HUES64 (cell line): ENCODE data around the gene HDAC11.
A peak's percentile ranks its signal among the peaks of the same experiment; 100 is the strongest.
"Not testable (repeated sequence)": the region's sequence is repeated elsewhere in the genome, so short reads cannot be mapped to it uniquely, and the experiment has no call there.

Source experiments
- H3K27ac ChIP-seq: 2 replicates; pipeline ENCODE4 v1.7.0; 2013; ENCODE audit warnings: low read depth, low read length, inconsistent platforms
- H3K27me3 ChIP-seq: 2 replicates; pipeline ENCODE4 v1.6.1; 2013; ENCODE audit warnings: mild to moderate bottlenecking, low read length; ENCODE audit not compliant: insufficient read depth
- H3K36me3 ChIP-seq: 2 replicates; pipeline ENCODE4 v1.6.1; 2013; ENCODE audit warnings: mild to moderate bottlenecking, low read length; ENCODE audit not compliant: insufficient read depth
- H3K4me1 ChIP-seq: 2 replicates; pipeline ENCODE4 v1.6.1; 2013; ENCODE audit warnings: mild to moderate bottlenecking, low read length, moderate library complexity; ENCODE audit not compliant: insufficient read depth
- H3K4me3 ChIP-seq: 2 replicates; pipeline ENCODE4 v1.5.1; 2013; ENCODE audit warnings: mild to moderate bottlenecking, low read length, moderate library complexity
- H3K9ac ChIP-seq: 2 replicates; pipeline ENCODE4 v1.6.1; 2013; ENCODE audit warnings: mild to moderate bottlenecking, low read depth, low read length
- H3K9me3 ChIP-seq: 2 replicates; pipeline ENCODE4 v1.6.1; 2013; ENCODE audit warnings: low read depth, low read length; ENCODE audit not compliant: insufficient read depth
- whole genome bisulfite sequencing: fragments of 150-250, 120-280 bp; methylation state at CpG from one replicate; pipeline ENCODE4 v1.1.7; 2013; ENCODE audit warnings: missing lambda C conversion rate; 5-methylcytosine and 5-hydroxymethylcytosine counted together

The HDAC11 gene

DNA sequence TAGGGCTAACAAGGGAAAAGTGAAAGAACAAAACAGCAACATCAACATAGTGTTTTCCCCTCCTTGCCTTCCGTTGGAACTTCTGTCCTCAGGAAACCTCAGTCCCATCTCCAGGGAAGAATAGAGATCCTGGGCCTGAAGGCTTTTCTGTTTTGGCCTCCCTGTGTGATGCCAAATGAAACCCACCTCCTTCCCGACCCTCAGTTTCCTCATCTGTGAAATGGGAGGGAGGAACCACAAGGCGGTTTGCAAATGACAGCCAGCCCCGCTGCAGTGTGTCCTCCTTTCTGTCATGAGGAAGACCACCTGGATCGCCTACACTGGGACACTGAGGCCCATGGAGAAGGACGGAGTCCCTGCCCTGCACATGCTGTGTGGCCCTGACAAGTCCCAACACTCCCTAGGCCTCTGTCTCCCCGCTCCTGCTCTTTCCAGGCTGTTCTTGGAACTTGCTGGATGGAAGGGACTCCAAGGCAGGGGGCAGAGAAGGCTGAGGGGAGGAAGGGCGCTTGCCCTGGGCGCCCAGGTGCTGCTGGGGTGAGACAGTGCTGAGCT lies 40.3 kb downstream of the HDAC11 start:
- peaks cover 6% of the 10 kb centered on the region; the same call in 1 of the 2 replicates for H3K4me1 ChIP-seq
- no peak overlapping the region for H3K27ac ChIP-seq
- H3K27me3 ChIP-seq, result no peaks in the 10 kb centered on the region
- no peak overlapping the region for H3K4me3 ChIP-seq
- 91% methylated on average over 9 of the region's 9 CpGs for WGBS
- H3K36me3 ChIP-seq, result no peaks in the 10 kb centered on the region
- no peak overlapping the region for H3K9ac ChIP-seq
- H3K9me3 ChIP-seq, result peaks cover 6% of the 10 kb centered on the region

DNA sequence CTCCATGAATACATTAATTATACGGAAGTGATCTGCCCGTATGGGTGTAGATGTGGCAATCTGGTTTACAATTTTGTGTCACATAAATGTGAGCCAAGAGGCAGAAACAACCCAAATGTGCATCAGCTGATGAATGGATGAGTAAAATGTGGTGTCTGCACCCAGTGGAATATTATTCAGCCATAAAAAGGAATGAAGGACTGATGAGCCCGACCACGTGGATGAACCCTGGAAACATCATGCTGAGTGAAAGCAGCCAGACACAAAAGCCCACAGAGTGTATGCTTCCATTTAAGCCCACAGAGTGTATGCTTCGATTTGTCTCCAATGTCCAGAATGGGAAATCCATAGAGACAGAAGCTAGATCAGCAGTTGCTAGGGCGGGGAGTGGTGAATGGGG lies 41.2 kb downstream of the HDAC11 start:
- Histone ChIP-seq H3K4me3 (no peak overlapping the region), H3K9ac (no peak overlapping the region), H3K27ac (no peak overlapping the region), H3K27me3 (no peaks in the 10 kb centered on the region), H3K9me3 (peaks cover 6% of the 10 kb centered on the region), H3K4me1 (peaks cover 15% of the 10 kb centered on the region; the same call in 1 of the 2 replicates), H3K36me3 (no peaks in the 10 kb centered on the region)
- WGBS, result 61% methylated on average over 6 of the region's 6 CpGs

DNA sequence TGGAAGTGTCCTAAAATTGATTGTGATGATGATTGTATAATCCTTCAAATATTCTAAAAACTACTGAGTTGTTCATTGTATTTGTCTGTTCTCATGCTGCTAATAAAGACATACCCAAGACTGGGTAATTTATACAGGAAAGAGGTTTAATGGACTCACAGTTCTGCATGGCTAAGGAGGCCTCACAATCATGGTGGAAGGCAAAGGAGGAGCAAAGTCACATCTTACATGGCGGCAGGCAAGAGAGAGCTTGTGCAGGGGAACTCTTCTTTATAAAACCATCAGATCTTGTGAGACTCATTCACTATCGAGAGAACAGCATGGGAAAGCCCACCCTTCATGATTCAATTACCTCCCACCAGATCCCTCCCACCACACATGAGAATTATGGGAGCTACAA lies 41.6 kb downstream of the HDAC11 start:
- peaks cover 19% of the 10 kb centered on the region; the same call in 1 of the 2 replicates for H3K4me1 ChIP-seq
- H3K36me3 ChIP-seq, H3K27ac ChIP-seq, H3K27me3 ChIP-seq, H3K9ac ChIP-seq, H3K9me3 ChIP-seq, H3K4me3 ChIP-seq: not testable (repeated sequence)
- WGBS, result 84% methylated on average over 2 of the region's 2 CpGs

DNA sequence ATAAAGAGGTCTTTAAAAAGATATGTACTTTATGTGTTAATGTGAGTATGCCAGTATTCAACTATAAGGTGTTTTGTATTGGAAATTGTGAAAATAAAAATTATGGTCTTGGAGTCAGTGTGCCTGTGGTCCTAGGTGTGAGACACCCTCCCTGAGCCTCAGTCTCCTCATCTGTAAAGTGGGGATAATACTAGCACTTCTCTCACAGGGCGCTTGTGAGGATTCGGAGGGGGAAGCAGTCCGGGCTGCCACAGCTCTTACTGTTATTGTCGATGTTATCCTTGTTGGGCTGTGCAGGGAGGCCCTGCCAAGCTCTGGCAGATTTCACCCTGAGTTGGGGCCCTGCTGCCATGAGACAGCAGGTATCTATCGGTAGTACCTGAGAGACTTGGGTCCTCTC lies 42.1 kb downstream of the HDAC11 start:
- H3K36me3 ChIP-seq, result no peaks in the 10 kb centered on the region
- peaks cover 19% of the 10 kb centered on the region; the same call in 1 of the 2 replicates for H3K4me1 ChIP-seq
- WGBS, result 94% methylated on average over 5 of the region's 5 CpGs

DNA sequence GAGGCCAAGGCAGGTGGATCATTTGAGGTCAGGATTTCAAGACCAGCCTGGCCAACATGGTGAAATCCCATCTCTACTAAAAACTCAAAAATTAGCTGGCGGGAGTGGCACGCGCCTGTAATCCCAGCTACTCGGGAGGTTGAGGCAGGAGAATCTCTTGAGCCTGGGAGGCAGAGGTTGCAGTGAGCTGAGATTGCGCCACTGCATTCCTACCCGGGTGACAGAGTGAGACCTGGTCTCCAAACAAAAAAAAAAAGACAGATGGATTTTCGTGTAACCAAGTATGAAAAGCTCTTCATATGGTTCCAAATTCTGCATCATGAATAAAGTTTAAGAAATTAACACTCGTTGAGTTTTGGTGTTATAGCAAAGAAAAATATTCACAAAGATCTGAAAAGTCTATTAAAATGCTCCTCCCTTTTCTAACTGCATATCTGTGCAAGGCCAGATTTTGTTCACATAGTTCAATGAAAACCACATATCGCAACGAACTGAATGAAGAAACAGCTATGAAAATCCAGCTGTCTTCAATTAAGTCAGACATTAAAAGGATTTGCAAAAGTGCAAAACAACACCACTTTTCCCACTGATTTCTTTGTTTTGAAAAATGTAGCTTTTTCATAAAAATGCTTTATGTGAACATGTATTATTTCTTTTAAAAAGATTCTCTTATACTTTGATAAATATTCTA lies 45.0 kb downstream of the HDAC11 start:
- Histone ChIP-seq H3K36me3 (no peaks in the 10 kb centered on the region), H3K9me3 (peaks cover 6% of the 10 kb centered on the region), H3K4me1 (peaks cover 22% of the 10 kb centered on the region; the same call in 1 of the 2 replicates), H3K4me3 (no peak overlapping the region), H3K27me3 (no peaks in the 10 kb centered on the region), H3K27ac (no peak overlapping the region), H3K9ac (no peak overlapping the region)
- 92% methylated on average over 10 of the region's 10 CpGs for WGBS

More for the DNA sequence above, 42.1 kb downstream of the HDAC11 start:
- H3K9me3 ChIP-seq, result peaks cover 6% of the 10 kb centered on the region
- no peak overlapping the region for H3K9ac ChIP-seq
- H3K4me3 ChIP-seq, result no peak overlapping the region
- no peaks in the 10 kb centered on the region for H3K27me3 ChIP-seq
- no peak overlapping the region for H3K27ac ChIP-seq

DNA sequence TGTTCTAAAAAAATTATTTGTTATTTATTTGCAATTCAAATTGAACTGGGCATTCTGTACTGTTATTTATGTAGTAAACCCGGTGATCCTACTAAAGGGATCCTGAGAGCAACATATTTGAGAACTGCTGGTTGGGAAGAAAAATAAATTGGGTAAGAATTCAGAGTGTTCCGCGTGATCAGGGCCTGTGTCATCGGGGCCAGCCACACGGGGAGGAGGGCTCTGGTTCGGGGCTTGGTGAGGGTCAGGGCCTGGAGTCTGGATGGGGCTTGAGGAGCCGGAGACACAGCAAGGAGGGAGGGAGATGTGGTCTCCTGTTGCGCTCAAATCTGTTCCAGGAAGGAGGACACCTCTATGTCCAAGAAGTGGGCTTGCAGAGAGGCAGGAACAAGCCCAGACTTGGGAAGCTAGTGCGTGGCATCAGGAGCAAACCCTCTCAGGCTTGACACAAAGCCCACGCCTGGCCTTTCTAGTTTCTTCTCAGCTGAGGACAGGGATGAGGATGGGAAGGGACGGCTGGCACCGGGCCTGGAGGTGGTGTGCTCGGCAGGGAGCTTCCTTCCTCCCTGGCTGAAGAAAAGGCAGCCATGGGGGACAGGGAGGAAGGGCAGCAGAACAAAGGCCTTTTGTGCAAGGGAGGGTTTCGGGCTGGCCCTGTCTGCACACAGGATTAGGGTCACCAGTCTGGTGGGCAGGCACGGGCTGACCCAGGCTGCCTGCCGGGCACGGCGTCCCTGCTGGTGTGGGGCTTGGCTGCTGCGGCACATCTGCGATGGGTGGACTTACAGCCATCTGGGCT lies 45.9 kb downstream of the HDAC11 start:
- H3K9me3 ChIP-seq, result peaks cover 6% of the 10 kb centered on the region
- WGBS, result 70% methylated on average over 20 of the region's 20 CpGs
- no peaks in the 10 kb centered on the region for H3K36me3 ChIP-seq
- no peak overlapping the region for H3K27ac ChIP-seq
- H3K4me3 ChIP-seq, result no peak overlapping the region
- H3K9ac ChIP-seq, result peak overlapping the region; percentile 6; the same call in 1 of the 2 replicates
- H3K4me1 ChIP-seq, result peaks cover 22% of the 10 kb centered on the region; the same call in 1 of the 2 replicates
- no peaks in the 10 kb centered on the region for H3K27me3 ChIP-seq

DNA sequence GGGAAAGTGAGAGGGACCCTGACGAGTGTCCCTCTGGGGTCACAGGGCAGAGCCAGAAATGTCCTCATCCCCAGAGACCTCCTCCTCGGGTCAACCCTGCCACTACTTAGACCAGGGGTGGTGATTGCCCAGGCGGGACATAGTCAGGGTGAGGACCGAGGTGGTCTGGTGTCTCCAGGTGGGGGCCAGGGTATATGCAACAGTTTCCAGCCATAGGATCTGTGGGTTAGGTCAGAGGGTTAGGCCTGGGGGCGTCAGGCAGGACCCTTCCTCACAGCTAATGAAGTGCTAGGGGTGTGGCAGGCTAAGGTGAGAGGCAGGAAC lies 46.5 kb downstream of the HDAC11 start:
- H3K4me3 ChIP-seq, result no peak overlapping the region
- peaks cover 22% of the 10 kb centered on the region; the same call in 1 of the 2 replicates for H3K4me1 ChIP-seq
- H3K36me3 ChIP-seq, result no peaks in the 10 kb centered on the region
- no peaks in the 10 kb centered on the region for H3K27me3 ChIP-seq
- 93% methylated on average over 5 of the region's 5 CpGs for WGBS
- no peak overlapping the region for H3K27ac ChIP-seq
- no peak overlapping the region; the same call in 1 of the 2 replicates for H3K9ac ChIP-seq
- H3K9me3 ChIP-seq, result peaks cover 3% of the 10 kb centered on the region

DNA sequence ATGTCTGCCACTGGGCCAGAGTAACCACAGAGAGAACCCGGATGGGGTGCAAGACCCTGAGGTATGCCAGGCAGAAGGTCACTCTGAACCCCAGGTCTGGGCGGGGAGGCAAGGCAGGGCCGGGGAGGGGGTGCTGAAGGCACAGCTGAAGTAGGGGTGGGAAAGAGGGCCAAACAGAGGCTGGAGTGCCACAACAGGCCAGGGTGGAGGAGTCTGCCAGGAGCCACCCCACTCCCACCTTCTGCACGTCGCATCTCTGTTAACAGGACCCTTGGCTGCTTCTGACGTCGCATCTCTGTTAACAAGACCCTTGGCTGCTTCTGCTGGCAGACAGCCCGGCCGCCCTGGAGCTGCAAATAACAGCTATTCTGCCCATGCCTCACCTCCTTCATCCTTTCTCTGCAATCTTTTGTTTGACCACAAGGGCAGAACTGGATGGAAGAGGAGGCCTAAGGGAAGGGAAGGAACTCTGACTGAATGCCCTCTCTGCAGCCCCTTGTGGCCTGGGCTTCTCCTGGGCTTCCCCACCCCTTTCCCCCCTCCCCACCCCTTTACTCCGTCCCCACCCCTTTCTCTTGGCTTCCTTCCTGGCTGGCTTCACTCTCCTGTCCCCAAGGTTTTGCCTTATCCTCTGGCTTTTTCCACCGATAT lies 48.2 kb downstream of the HDAC11 start:
- H3K4me3 ChIP-seq, result no peak overlapping the region
- 64% methylated on average over 11 of the region's 11 CpGs for WGBS
- H3K27me3 ChIP-seq, result no peaks in the 10 kb centered on the region

DNA sequence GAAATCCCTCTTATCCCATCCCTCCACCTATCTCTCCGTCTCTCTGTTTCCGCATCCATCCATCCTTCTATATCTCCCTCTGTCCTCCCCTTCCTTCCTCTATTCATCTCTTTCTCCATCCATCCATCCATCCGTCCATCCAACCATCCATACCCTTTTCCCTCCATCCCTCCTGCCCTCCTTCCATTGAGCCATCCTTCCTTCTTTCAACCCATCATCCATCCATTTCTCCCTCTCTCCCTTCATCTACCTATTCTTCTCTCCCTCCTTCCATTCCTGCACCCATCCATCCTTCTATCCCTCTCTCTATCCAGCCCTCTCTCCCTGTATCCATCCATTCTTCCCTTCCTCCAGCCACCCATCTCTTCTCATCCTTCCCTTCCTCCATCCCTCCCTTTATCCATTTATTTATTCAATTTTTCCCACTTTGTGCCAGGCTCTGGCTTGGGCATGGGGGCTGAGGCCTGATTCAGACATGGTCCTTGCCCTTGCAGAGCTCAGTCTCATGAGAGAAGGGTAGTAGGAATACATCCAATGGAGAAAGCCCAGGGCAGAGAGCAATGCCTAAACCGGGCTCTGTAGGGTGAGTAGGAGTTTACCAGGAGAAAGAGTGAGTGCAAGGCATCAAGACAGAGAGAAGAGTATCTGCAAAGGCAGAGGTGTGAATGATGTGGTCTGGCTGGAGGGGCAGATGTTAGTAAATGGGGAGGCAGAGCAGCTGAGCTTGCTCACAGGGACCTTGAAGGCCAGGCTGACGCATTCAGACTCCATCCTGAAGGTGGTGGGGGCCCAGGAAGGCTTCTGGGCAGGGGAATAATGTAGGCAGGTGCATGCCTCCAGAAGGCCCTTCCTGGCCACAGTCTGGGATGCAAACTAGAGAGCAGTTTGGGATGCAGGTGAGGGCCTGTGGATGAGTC lies 49.3 kb downstream of the HDAC11 start:
- H3K9me3 ChIP-seq, result no peaks in the 10 kb centered on the region
- peaks cover 22% of the 10 kb centered on the region; the same call in 1 of the 2 replicates for H3K4me1 ChIP-seq
- no peak overlapping the region for H3K4me3 ChIP-seq
- H3K27me3 ChIP-seq, result no peaks in the 10 kb centered on the region
- no peak overlapping the region for H3K27ac ChIP-seq
- WGBS, result 71% methylated on average over 5 of the region's 5 CpGs
- H3K9ac ChIP-seq, result no peak overlapping the region
- H3K36me3 ChIP-seq, result no peaks in the 10 kb centered on the region

More for the DNA sequence above, 48.2 kb downstream of the HDAC11 start:
- H3K9me3 ChIP-seq, result no peaks in the 10 kb centered on the region
- no peak overlapping the region for H3K27ac ChIP-seq
- no peaks in the 10 kb centered on the region for H3K36me3 ChIP-seq
- no peak overlapping the region for H3K9ac ChIP-seq
- peaks cover 22% of the 10 kb centered on the region; the same call in 1 of the 2 replicates for H3K4me1 ChIP-seq

DNA sequence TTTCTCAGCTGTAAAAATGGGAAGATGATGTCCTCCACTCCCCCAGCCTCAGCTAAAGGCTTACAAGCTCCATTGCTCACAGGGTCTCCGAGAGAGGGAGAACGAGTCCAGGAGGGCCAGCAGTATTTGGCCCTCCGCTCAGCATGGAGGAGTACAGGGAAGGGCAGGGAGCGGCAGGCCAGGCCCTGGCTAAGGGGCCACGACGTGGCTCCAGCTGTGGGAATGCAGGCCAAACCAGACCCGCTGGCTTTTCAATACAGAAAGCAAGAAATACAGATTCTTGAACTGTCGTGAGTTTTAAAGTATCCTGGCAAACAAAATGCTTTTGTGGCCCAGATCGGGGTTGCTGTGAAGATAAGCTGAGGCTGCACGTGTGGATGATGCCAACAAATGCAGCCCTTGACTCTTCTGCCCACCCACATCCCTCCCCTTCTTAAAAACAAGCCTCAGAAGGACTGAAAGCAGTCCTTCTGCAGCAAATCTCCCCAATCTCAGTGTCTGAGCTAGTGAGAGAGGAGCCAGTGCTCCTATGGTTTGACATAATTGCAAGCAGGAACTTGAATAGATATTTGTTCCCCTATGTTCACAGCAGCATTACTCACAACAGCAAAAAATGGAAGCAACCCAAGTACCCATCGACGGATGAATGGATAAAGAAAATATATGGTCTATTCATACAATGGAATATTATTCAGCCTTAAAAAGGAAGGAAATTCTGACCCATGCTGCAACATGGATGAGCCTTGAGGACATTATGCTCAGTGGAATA lies 50.3 kb downstream of the HDAC11 start:
- 92% methylated on average over 10 of the region's 12 CpGs for WGBS
- no peak overlapping the region for H3K27ac ChIP-seq

More for the DNA sequence above, 50.3 kb downstream of the HDAC11 start:
- H3K36me3 ChIP-seq, result no peaks in the 10 kb centered on the region
- H3K27me3 ChIP-seq, result no peaks in the 10 kb centered on the region
- no peak overlapping the region for H3K4me3 ChIP-seq
- H3K9ac ChIP-seq, result no peak overlapping the region
- peaks cover 19% of the 10 kb centered on the region; the same call in 1 of the 2 replicates for H3K4me1 ChIP-seq
- H3K9me3 ChIP-seq, result no peaks in the 10 kb centered on the region
